Esophagus squamous epithelium (tissue), 5 donors: ENCODE results near the gene NRDE2. TPM values are rescaled to one million over a fixed set of nuclear protein-coding genes. Genes with fewer than 3 reads are reported as not detected.

Source experiments
- DNase-seq: peaks from one replicate; lab custom pipeline; 2025; lab: John Stamatoyannopoulos, UW
- H3K27ac ChIP-seq, 4 donors: fragments of 200-600 bp; sonication (generic); one replicate each; pipeline ENCODE4 v1.5.1; 2016 to 2019; ENCODE audit warnings: mild to moderate bottlenecking in 1 of 4
- H3K27me3 ChIP-seq, 4 donors: fragments of 200-600 bp; sonication (generic); 1 replicate in 3 of 4; 2 replicates in 1 of 4; pipeline versions ENCODE4 v1.5.1 to v1.6.0; 2017 to 2021; ENCODE audit warnings: antibody characterized with exemption in 1 of 4
- H3K36me3 ChIP-seq, 3 donors: fragments of 200-600 bp; sonication (generic); one replicate each; pipeline ENCODE4 v1.5.1; 2016 to 2019
- H3K4me1 ChIP-seq, 3 donors: fragments of 200-600 bp; sonication (generic); one replicate each; pipeline ENCODE4 v1.5.1; 2017 to 2019
- H3K4me3 ChIP-seq, 4 donors: fragments of 200-600 bp; sonication (generic); 1 replicate in 3 of 4; 2 replicates in 1 of 4; pipeline ENCODE4 v1.5.1; 2016 to 2019; ENCODE audit warnings: mild to moderate bottlenecking in 2 of 4, moderate library complexity in 1 of 4
- H3K9me3 ChIP-seq, 3 donors: fragments of 200-600 bp; sonication (generic); one replicate each; pipeline ENCODE4 v1.5.1; 2016 to 2019
- POLR2A ChIP-seq, 4 donors: fragments of 450-650 bp; IDR thresholded peaks; one replicate each; pipeline ENCODE4 v1.6.1; 2017; ENCODE audit warnings: antibody characterized with exemption in 4 of 4, mild to moderate bottlenecking in 4 of 4, moderate library complexity in 3 of 4
- WGBS, 2 donors: methylation state at CpG; one replicate each; pipeline ENCODE4 v1.1.5; 2018; 5-methylcytosine and 5-hydroxymethylcytosine counted together
- intact Hi-C: fragments of 100-400 bp; cut with DNase I; formaldehyde crosslinking; loops from one replicate; pipeline ENCODE4 v1.15.0; 2022
- total RNA-seq, 4 donors: library from RNA; depleted of rRNA; stranded (reverse); fragments of >200 nt; gene quantifications; one replicate each; pipeline ENCODE4 v1.1.0, GENCODE V29; 2016
- TF ChIP-seq, protein P1 (sequence below), 6 experiments: fragments of 450-650 bp in 4 of 6; fragments of 200-600 bp in 2 of 6; sonication (generic) in 2 of 6; IDR thresholded peaks; one replicate each; pipeline ENCODE4 v1.5.1; 2016 to 2019; ENCODE audit warnings: antibody characterized with exemption in 6 of 6, mild to moderate bottlenecking in 4 of 6, moderate library complexity in 4 of 6
- donor health status: DM: yes; HTN: yes; CAD: no.

NRDE2 gene
- total RNA-seq, 4 donors from 2014 or later: 9.6 to 13.4 (median 10.3) TPM

DNA sequence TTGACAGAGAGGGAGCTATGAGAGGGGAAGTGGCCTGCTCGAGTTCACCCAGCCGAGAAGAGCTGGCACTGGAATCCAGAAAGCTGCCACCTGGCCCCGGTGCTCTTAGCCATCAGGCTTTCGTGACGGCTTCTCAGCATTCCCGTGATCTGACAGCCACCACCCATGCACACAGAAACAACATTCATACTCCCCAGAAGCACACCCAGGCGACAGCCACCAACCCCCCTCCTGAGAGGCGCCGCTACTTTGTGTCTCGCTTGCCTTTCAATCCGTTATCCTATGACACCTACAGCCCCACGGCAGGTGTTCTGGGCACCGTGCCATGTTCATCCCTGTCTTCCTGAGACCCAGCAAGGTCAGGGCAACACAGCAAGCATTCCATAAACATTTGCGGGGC lies 44.0 kb downstream of the NRDE2 start:
- intact Hi-C loops: no loop called here
- Histone ChIP-seq H3K27me3 (no peaks in the 10 kb centered on the region), H3K27ac (no peak overlapping the region), H3K9me3 (no peaks in the 10 kb centered on the region), H3K36me3 (peaks cover 25 to 100% (median 26%) of the 10 kb centered on the region in 3 donors), H3K4me1 (no peaks in the 10 kb centered on the region), H3K4me3 (no peak overlapping the region)
- no peak for DNase-seq
- TF ChIP-seq POLR2A (IDR thresholded peaks at IDR 0.05): no peak
- TF ChIP-seq, protein P1, sequence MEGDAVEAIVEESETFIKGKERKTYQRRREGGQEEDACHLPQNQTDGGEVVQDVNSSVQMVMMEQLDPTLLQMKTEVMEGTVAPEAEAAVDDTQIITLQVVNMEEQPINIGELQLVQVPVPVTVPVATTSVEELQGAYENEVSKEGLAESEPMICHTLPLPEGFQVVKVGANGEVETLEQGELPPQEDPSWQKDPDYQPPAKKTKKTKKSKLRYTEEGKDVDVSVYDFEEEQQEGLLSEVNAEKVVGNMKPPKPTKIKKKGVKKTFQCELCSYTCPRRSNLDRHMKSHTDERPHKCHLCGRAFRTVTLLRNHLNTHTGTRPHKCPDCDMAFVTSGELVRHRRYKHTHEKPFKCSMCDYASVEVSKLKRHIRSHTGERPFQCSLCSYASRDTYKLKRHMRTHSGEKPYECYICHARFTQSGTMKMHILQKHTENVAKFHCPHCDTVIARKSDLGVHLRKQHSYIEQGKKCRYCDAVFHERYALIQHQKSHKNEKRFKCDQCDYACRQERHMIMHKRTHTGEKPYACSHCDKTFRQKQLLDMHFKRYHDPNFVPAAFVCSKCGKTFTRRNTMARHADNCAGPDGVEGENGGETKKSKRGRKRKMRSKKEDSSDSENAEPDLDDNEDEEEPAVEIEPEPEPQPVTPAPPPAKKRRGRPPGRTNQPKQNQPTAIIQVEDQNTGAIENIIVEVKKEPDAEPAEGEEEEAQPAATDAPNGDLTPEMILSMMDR (IDR thresholded peaks at IDR 0.05): no peak
- WGBS, 2 donors: 80 to 87% methylated on average over 12 to 14 of the region's 14 CpGs

DNA sequence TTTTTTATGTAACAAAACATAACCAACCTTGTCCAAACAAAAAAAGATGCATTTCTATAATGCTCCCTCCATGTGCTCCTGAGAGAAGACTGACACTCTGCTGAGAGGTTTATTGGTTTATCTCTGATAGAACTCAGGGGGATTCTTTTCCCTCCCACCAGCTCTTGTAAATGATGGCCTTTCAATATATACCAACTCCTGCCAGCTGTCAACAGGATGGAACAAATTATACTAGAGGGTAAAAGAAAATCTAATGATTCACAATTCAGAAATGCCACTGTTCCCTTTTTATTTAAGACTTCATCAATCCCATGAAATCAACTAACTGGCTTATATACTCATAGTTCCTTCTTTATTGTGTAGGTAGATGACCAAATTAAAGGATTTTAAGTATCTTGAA lies 50.0 kb downstream of the NRDE2 start:
- no peak for DNase-seq
- Histone ChIP-seq H3K27ac (no peak overlapping the region), H3K9me3 (no peaks in the 10 kb centered on the region), H3K27me3 (no peaks in the 10 kb centered on the region), H3K4me1 (no peaks in the 10 kb centered on the region), H3K4me3 (no peak overlapping the region), H3K36me3 (peaks cover 4 to 100% (median 6%) of the 10 kb centered on the region in 3 donors)
- intact Hi-C loops: no loop called here
- no peak for TF ChIP-seq POLR2A (IDR thresholded peaks at IDR 0.05)
- TF ChIP-seq, protein P1 (IDR thresholded peaks at IDR 0.05): no peak

DNA sequence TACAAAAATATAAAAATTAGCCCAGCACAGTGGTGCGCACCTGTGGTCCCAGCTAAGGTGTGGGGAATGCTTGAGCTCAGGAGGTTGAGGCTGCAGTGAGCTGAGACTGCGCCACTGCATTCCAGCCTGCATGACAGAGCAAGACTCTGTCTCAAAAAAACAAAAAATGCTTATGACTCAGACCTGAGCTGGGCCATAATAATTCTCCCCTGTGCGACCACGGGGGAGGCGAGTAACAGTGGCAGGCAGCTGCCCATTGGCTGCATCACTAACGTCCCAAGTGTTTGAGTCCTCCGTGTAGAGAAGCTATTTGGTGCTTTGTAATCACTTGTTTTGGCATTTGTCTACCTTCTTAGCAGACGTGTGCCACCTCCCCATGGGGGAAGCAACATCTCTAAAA lies 50.5 kb downstream of the NRDE2 start:
- intact Hi-C loops: no loop called here

DNA sequence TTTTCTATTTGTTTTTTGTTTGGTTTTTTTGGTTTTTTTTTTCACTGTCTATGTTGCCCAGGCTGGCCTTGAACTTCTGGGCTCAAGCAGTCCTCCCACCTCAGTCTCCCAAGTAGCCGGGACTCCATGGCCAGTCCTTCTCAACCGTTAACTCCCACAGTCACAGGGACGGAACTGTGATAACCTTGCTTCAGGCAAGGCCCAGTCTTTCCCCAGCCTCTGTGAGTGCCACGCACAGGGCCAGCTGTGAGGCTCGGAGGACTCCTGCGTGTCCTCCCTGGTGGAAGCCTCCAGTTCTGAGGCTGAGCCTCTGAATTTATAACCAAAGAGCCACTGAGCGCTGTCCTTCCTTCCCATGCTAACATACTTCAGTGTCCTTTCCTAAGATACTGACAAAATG lies 51.6 kb downstream of the NRDE2 start:
- Histone ChIP-seq H3K4me3 (no peak overlapping the region), H3K36me3 (peaks cover 3 to 95% (median 4%) of the 10 kb centered on the region in 3 donors), H3K4me1 (peaks cover 0 to 8% (median 6%) of the 10 kb centered on the region in 3 donors), H3K27ac (no peak overlapping the region), H3K9me3 (no peaks in the 10 kb centered on the region), H3K27me3 (no peaks in the 10 kb centered on the region)
- TF ChIP-seq, protein P1 (IDR thresholded peaks at IDR 0.05): no peak
- no peak for TF ChIP-seq POLR2A (IDR thresholded peaks at IDR 0.05)
- no peak for DNase-seq
- 100% methylated on average over 1 to 4 of the region's 7 CpGs for WGBS, 2 donors
- intact Hi-C loops: no loop called here

More for the DNA sequence above, 50.5 kb downstream of the NRDE2 start:
- no peaks in the 10 kb centered on the region for H3K4me1 ChIP-seq
- H3K9me3 ChIP-seq: no peaks in the 10 kb centered on the region
- 41 to 50% methylated on average over 7 to 8 of the region's 8 CpGs for WGBS, 2 donors
- no peak overlapping the region for H3K4me3 ChIP-seq
- peaks cover 4 to 99% (median 4%) of the 10 kb centered on the region in 3 donors for H3K36me3 ChIP-seq
- TF ChIP-seq, protein P1 (IDR thresholded peaks at IDR 0.05): no peak
- no peak for TF ChIP-seq POLR2A (IDR thresholded peaks at IDR 0.05)
- no peak overlapping the region for H3K27ac ChIP-seq
- H3K27me3 ChIP-seq: no peaks in the 10 kb centered on the region
- DNase-seq: no peak

DNA sequence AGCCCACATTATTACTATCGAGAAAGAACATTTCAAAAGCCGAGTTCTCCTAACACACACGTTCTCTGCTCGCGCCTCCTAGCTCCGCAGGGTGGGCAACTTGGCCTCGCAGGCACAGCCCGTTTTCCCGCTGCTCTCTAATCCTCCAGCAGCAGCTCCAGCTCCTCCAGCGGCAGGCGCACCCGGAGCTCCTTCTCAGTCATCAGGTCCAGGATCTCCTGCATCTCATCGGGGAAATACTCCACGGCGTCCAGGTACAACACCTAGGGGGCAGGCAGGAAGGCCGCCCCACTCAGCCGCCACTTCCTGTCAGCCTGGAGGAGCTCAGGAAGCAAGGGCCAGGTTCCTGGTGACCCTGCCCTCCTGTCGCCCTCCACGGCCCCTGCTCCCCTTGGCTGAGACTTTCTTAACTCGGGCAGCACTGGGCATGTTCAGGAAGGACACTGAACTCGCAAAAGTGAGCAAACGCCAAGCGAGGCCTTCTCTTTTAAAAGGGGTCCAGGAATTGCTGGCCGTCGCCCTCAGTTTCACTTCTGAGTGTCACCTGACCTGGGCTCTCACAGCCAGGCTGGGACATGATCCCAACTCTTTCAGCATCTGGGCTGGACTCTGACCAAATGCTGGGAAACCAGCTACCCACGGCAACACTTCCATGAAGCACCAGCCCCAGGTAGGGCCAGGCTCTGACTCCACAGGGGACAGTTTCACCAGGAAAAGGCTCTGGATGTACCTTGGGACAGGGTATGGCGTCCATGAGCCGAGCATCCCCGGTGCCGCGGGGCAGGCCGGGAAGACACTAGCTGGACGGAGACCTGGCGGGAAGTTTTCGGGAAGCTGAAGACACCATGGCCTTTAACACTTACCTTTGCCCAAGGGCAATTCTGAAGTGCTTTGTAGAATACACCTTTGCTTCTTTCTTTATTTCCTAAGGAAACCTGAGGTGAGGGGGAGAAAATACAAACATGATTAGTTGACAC lies 53.3 kb downstream of the NRDE2 start:
- TF ChIP-seq, protein P1 (IDR thresholded peaks at IDR 0.05): no peak
- no peak for TF ChIP-seq POLR2A (IDR thresholded peaks at IDR 0.05)
- Histone ChIP-seq H3K36me3 (peaks cover 5 to 95% (median 9%) of the 10 kb centered on the region in 3 donors), H3K27ac (no peak overlapping the region), H3K27me3 (no peaks in the 10 kb centered on the region), H3K4me3 (no peak overlapping the region), H3K9me3 (no peaks in the 10 kb centered on the region), H3K4me1 (peaks cover 0 to 21% (median 13%) of the 10 kb centered on the region in 3 donors)
- WGBS, 2 donors: 84 to 85% methylated on average over 11 to 30 of the region's 35 CpGs
- no peak for DNase-seq
- intact Hi-C loops: no loop called here
